SK-N-SH (cell line): ENCODE measurements around the gene PARP15. TPM values are rescaled to one million over a fixed set of nuclear protein-coding genes. Genes with fewer than 3 reads are reported as not detected.

Experiments used
- CTCF ChIA-PET: fragments of 300-600, 350-600 bp; formaldehyde crosslinking; extraction: SDS; loops from one replicate; lab custom pipeline; 2021; lab: Yijun Ruan, JAX
- POLR2A ChIA-PET: fragments of 350-600 bp; sonication (Branson Sonifier 250); formaldehyde crosslinking; extraction: SDS; loops from one replicate; lab custom pipeline; 2020; ENCODE audit warnings: antibody characterized with exemption, inconsistent platforms; lab: Yijun Ruan, JAX
- DNase-seq: peaks from one replicate; pipeline ENCODE4 v3.0.0; 2012
- H2AFZ ChIP-seq: fragments of 200-600 bp; sonication (generic); 2 replicates; pipeline ENCODE4 v1.8.1; 2016; ENCODE audit warnings: antibody characterized with exemption, mild to moderate bottlenecking, low read depth
- H3F3A ChIP-seq: fragments of 200-600 bp; sonication (generic); replicated peaks from 2 replicates; pipeline ENCODE3; 2016; ENCODE audit warnings: antibody characterized with exemption, mild to moderate bottlenecking; ENCODE audit not compliant: insufficient read depth
- H3K27ac ChIP-seq, 2 experiments: fragments of 200-500 bp in 1 of 2; fragments of 200-600 bp in 1 of 2; sonication (Bioruptor generic) in 1 of 2; sonication (generic), shearing (Covaris generic) in 1 of 2; 2 replicates each; pipeline versions ENCODE4 v1.5.1 to v1.6.1; 2014 to 2016; ENCODE audit warnings: low read depth in 2 of 2, inconsistent platforms in 1 of 2, low read length in 1 of 2, mild to moderate bottlenecking in 1 of 2, mixed read lengths in 1 of 2
- H3K27me3 ChIP-seq: fragments of 200-600 bp; sonication (generic), shearing (Covaris generic); 2 replicates; pipeline ENCODE4 v1.6.1; 2016; ENCODE audit warnings: mixed run types; ENCODE audit not compliant: insufficient read depth
- H3K36me3 ChIP-seq, 2 experiments: fragments of 200-500 bp in 1 of 2; fragments of 200-600 bp in 1 of 2; sonication (Bioruptor generic) in 1 of 2; sonication (generic) in 1 of 2; replicated peaks in 1 of 2; 2 replicates each; pipeline versions ENCODE3 to v1.5.1; 2014 to 2016; ENCODE audit warnings: low read length in 1 of 2, mild to moderate bottlenecking in 1 of 2; ENCODE audit not compliant: insufficient read depth in 2 of 2, control insufficient read depth in 1 of 2
- H3K4me1 ChIP-seq, 2 experiments: fragments of 200-500 bp in 1 of 2; fragments of 200-600 bp in 1 of 2; sonication (Bioruptor generic) in 1 of 2; sonication (generic), shearing (Covaris generic) in 1 of 2; 2 replicates each; pipeline versions ENCODE4 v1.5.1 to v1.6.1; 2014 to 2016; ENCODE audit warnings: low read depth in 1 of 2, low read length in 1 of 2, mixed run types in 1 of 2; ENCODE audit not compliant: insufficient read depth in 2 of 2, control insufficient read depth in 1 of 2
- H3K4me2 ChIP-seq: fragments of 200-600 bp; sonication (generic), shearing (Covaris generic); 2 replicates; pipeline ENCODE4 v1.6.1; 2017; ENCODE audit warnings: mixed run types
- H3K4me3 ChIP-seq, 2 experiments: fragments of 200-500 bp in 1 of 2; fragments of 200-600 bp in 1 of 2; sonication (Bioruptor generic) in 1 of 2; sonication (generic), shearing (Covaris generic) in 1 of 2; 2 replicates each; pipeline versions ENCODE4 v1.5.1 to v1.8.1; 2014 to 2016; ENCODE audit warnings: low read depth in 2 of 2, inconsistent platforms in 1 of 2, low read length in 1 of 2, mild to moderate bottlenecking in 1 of 2, mixed read lengths in 1 of 2, moderate library complexity in 1 of 2
- H3K79me2 ChIP-seq: fragments of 200-600 bp; sonication (generic); 2 replicates; pipeline ENCODE4 v1.8.1; 2017; ENCODE audit warnings: mild to moderate bottlenecking; ENCODE audit not compliant: insufficient read depth
- H3K9ac ChIP-seq: fragments of 200-600 bp; sonication (generic); 2 replicates; pipeline ENCODE4 v1.6.1; 2017; ENCODE audit warnings: mixed run types
- H3K9me2 ChIP-seq: fragments of 200-600 bp; sonication (generic); 2 replicates; pipeline ENCODE4 v1.6.1; 2017; ENCODE audit warnings: mixed run types
- H3K9me3 ChIP-seq: fragments of 200-600 bp; sonication (generic); 2 replicates; pipeline ENCODE4 v1.6.1; 2017; ENCODE audit warnings: mixed run types, mild to moderate bottlenecking, moderate library complexity
- H4K20me1 ChIP-seq: fragments of 200-600 bp; sonication (generic); 2 replicates; pipeline ENCODE4 v1.6.1; 2017; ENCODE audit warnings: mild to moderate bottlenecking, mixed run types; ENCODE audit not compliant: insufficient read depth
- ELF1 ChIP-seq: IDR thresholded peaks from 2 replicates; pipeline ENCODE4 v1.4.0; 2012
- EP300 ChIP-seq, 2 experiments: IDR thresholded peaks; 2 replicates each; pipeline versions ENCODE4 v1.4.0 to v1.6.1; 2012; ENCODE audit warnings: borderline replicate concordance in 1 of 2, low read depth in 1 of 2, low read length in 1 of 2
- FOXJ3 ChIP-seq: sonication (generic); formaldehyde crosslinking; IDR thresholded peaks from 2 replicates; pipeline ENCODE4 v1.5.1; 2020; ENCODE audit warnings: mild to moderate bottlenecking, missing genetic modification reagents
- GATA2 ChIP-seq: sonication (generic); formaldehyde crosslinking; IDR thresholded peaks from 2 replicates; pipeline ENCODE4 v1.5.0; 2020; ENCODE audit warnings: mild to moderate bottlenecking, missing genetic modification reagents
- IRF3 ChIP-seq: fragments of 150-350 bp; IDR thresholded peaks from 2 replicates; pipeline ENCODE4 v1.6.1; 2016; ENCODE audit warnings: mild to moderate bottlenecking, low read depth, low read length
- JUND ChIP-seq: IDR thresholded peaks from 2 replicates; pipeline ENCODE4 v1.4.0; 2012
- MXI1 ChIP-seq: IDR thresholded peaks from 2 replicates; pipeline ENCODE4 v1.6.1; 2012; ENCODE audit warnings: mild to moderate bottlenecking, low read depth, low read length, improper control_type of control experiment
- PBX3 ChIP-seq: IDR thresholded peaks from 2 replicates; pipeline ENCODE4; 2012
- RFX5 ChIP-seq: IDR thresholded peaks from 2 replicates; pipeline ENCODE4 v1.6.1; 2012; ENCODE audit warnings: mild to moderate bottlenecking, improper control_type of control experiment, low read length
- SIN3A ChIP-seq: IDR thresholded peaks from 2 replicates; pipeline ENCODE4 v1.6.1; 2012; ENCODE audit warnings: low read depth, mild to moderate bottlenecking, low read length, moderate library complexity, borderline replicate concordance
- USF2 ChIP-seq: fragments of 150-350 bp; IDR thresholded peaks from 2 replicates; pipeline ENCODE4 v1.6.1; 2017; ENCODE audit warnings: antibody characterized with exemption, low read length, low read depth, borderline replicate concordance
- ZBTB33 ChIP-seq: IDR thresholded peaks from 2 replicates; pipeline ENCODE4 v1.4.0; 2012; ENCODE audit warnings: low read depth, borderline replicate concordance
- WGBS: methylation state at CpG from one replicate; pipeline ENCODE4 v1.1.6; 2017; ENCODE audit warnings: low lambda C conversion rate; 5-methylcytosine and 5-hydroxymethylcytosine counted together
- polyA plus RNA-seq, 3 experiments: library from polyadenylated mRNA; depleted of rRNA; stranded (reverse); fragments of >200 nt; gene quantifications; 2 replicates each; pipeline ENCODE4 v1.2.3, GENCODE V29; 2012

The PARP15 gene
- polyA plus RNA-seq, 1 of the 3 experiments (the other 2 are of a cell fraction) = not detected

- Histone ChIP-seq H3K27ac (no peak overlapping the region), H3K27me3 (no peaks in the 10 kb centered on the region), H3K36me3 (peaks cover 21 to 43% of the 10 kb centered on the region in 2 experiments), H3K4me1 (0 out of 4 replicates have a peak, but pooled peaks cover 0 to 7% of the 10 kb centered on the region in 2 experiments), H3K9me2 (no peaks in the 10 kb centered on the region), H2AFZ (no peak overlapping the region), H3K9ac (no peak overlapping the region), H3K9me3 (no peaks in the 10 kb centered on the region), H3K4me2 (no peak overlapping the region), H4K20me1 (no peaks in the 10 kb centered on the region), H3K79me2 (no peaks in the 10 kb centered on the region), H3F3A (peaks cover 6% of the 10 kb centered on the region), H3K4me3 (no peak overlapping the region)
- POLR2A ChIA-PET = no interaction called here
- DNase-seq = no peak
- WGBS = 94% methylated on average over 6 of the region's 6 CpGs
- CTCF ChIA-PET = interaction anchor here (1.2 kb wide), 1 partner anchor 25 kb away, joined by 3 read pairs; no protein-coding TSS in a partner anchor
- TF ChIP-seq IRF3 (no peak), ZBTB33 (no peak), FOXJ3 (CRISPR knock-in tag) (no peak), RFX5 (no peak), MXI1 (no peak), ELF1 (no peak), PBX3 (no peak), USF2 (no peak)
Observed at GRCh38 chr3:122535964-122536631, 41.4 kb upstream of the PARP15 start.

GRCh38 chr3:122536632-122537001, 40.8 kb upstream of the PARP15 start:
- 96% methylated on average over 3 of the region's 3 CpGs for WGBS
- Histone ChIP-seq H3F3A (peaks cover 6% of the 10 kb centered on the region), H3K79me2 (no peaks in the 10 kb centered on the region)
- TF ChIP-seq GATA2 (CRISPR knock-in tag) (no peak), EP300 (IDR thresholded peaks at IDR 0.05; ENCODE audit: borderline replicate concordance in 1 of 2, low read depth in 1 of 2, low read length in 1 of 2) (no peak), JUND (no peak), SIN3A (no peak)
- TF ChIP-seq, all 33 proteins: peak for 0
- Histone ChIP-seq H3K4me3 (no peak overlapping the region), H3K4me1 (0 out of 4 replicates have a peak, but pooled peaks cover 0 to 7% of the 10 kb centered on the region in 2 experiments), H2AFZ (no peak overlapping the region), H3K27me3 (no peaks in the 10 kb centered on the region), H3K9me3 (no peaks in the 10 kb centered on the region), H3K9me2 (no peaks in the 10 kb centered on the region), H3K9ac (no peak overlapping the region), H3K36me3 (peaks cover 21 to 43% of the 10 kb centered on the region in 2 experiments), H4K20me1 (no peaks in the 10 kb centered on the region), H3K27ac (no peak overlapping the region), H3K4me2 (no peak overlapping the region)
- ChIA-PET CTCF (interaction anchor here (0.6 to 1.2 kb wide), 2 partner anchors 25 to 1296 kb away, joined by 3 read pairs; no protein-coding TSS in a partner anchor), POLR2A (no interaction called here)
- no peak for DNase-seq
